Measurements from ENCODE around the gene KCTD19. TPM values are rescaled to one million over a fixed set of nuclear protein-coding genes. Genes with fewer than 3 reads are reported as not detected.

Gene KCTD19
- total RNA-seq, 1 experiment from 2014 or later, result 1.1 TPM

- TF ChIP-seq ELF4 (CRISPR knock-in tag; IDR thresholded peaks at IDR 0.05; ENCODE audit: low read depth) (no peak), E2F1 (CRISPR knock-in tag; IDR thresholded peaks at IDR 0.05) (no peak), ATF6 (CRISPR knock-in tag; IDR thresholded peaks at IDR 0.05) (no peak)
These were observed 6.8 kb upstream of the KCTD19 start (continued) for GRCh38 chr16:67333315-67333714.

GRCh38 chr16:67329901-67330300, 3.4 kb upstream of the KCTD19 start:
- CTCF ChIA-PET, result interaction anchor here (1.0 to 1.2 kb wide), 2 partner anchors 45 to 63 kb away, joined by 3 to 6 read pairs; partner anchors contain the start of gene TPPP3
- DNase-seq (ENCODE audit: low spot score) (no peak), ATAC-seq (no peak)
- H3K36me3 Mint-ChIP-seq, result peaks cover 6% of the 10 kb centered on the region
- H3K27ac Mint-ChIP-seq, result no peak overlapping the region
- peaks cover 34% of the 10 kb centered on the region for H3K27me3 Mint-ChIP-seq (ENCODE audit: low read depth)
- peaks cover 3% of the 10 kb centered on the region for H3K4me1 Mint-ChIP-seq
- TF ChIP-seq CTCF (IDR thresholded peaks at IDR 0.05) (no peak), ZBTB43 (CRISPR knock-in tag; IDR thresholded peaks at IDR 0.05) (no peak), ETV6 (CRISPR knock-in tag; IDR thresholded peaks at IDR 0.05) (no peak), CREB1 (CRISPR knock-in tag; IDR thresholded peaks at IDR 0.05) (no peak), OVOL2 (CRISPR knock-in tag; IDR thresholded peaks at IDR 0.05; ENCODE audit: borderline replicate concordance) (no peak), ZSCAN18 (CRISPR knock-in tag; IDR thresholded peaks at IDR 0.05) (no peak), FOXJ3 (CRISPR knock-in tag; IDR thresholded peaks at IDR 0.05; ENCODE audit: borderline replicate concordance) (no peak), TCF7 (CRISPR knock-in tag; IDR thresholded peaks at IDR 0.05; ENCODE audit: low read depth) (no peak), NFE2L1 (CRISPR knock-in tag; IDR thresholded peaks at IDR 0.05) (no peak), ZNF416 (CRISPR knock-in tag; IDR thresholded peaks at IDR 0.05) (no peak), ESRRA (CRISPR knock-in tag; IDR thresholded peaks at IDR 0.05; ENCODE audit: borderline replicate concordance) (no peak)
- POLR2A ChIA-PET, result no interaction called here
- no peak overlapping the region for H3K4me3 Mint-ChIP-seq
- H3K9me3 Mint-ChIP-seq, result peaks cover 8% of the 10 kb centered on the region

- H3K4me3 Mint-ChIP-seq, result no peak overlapping the region
- no peak for DNase-seq (ENCODE audit: low spot score)
- ChIA-PET CTCF (interaction anchor here (0.6 to 4.4 kb wide), 21 partner anchors 11 to 186 kb away, joined by 3 to 74 read pairs (median 10); partner anchors contain the start of genes FHOD1, SLC9A5, TPPP3 and ZDHHC1), POLR2A (interaction anchor here (0.6 to 1.4 kb wide), 2 partner anchors 11 to 66 kb away, joined by 3 to 4 read pairs; no protein-coding TSS in a partner anchor)
- H3K27me3 Mint-ChIP-seq (ENCODE audit: low read depth), result peaks cover 48% of the 10 kb centered on the region
- H3K27ac Mint-ChIP-seq, result no peak overlapping the region
- TF ChIP-seq E2F4 (CRISPR knock-in tag; IDR thresholded peaks at IDR 0.05; ENCODE audit: borderline replicate concordance, low read depth) (no peak), ZNF219 (CRISPR knock-in tag; IDR thresholded peaks at IDR 0.05; ENCODE audit: borderline replicate concordance) (no peak), JAZF1 (CRISPR knock-in tag; IDR thresholded peaks at IDR 0.05) (no peak), USF2 (CRISPR knock-in tag; IDR thresholded peaks at IDR 0.05) (no peak)
- ATAC-seq, result no peak
- H3K9me3 Mint-ChIP-seq, result peaks cover 3% of the 10 kb centered on the region; the same call in 1 of the 2 replicates
- no peaks in the 10 kb centered on the region for H3K36me3 Mint-ChIP-seq
- peaks cover 3% of the 10 kb centered on the region for H3K4me1 Mint-ChIP-seq
These were observed 1.2 kb upstream of the KCTD19 start for GRCh38 chr16:67327743-67328142.

All from WTC11 (cell line).